Adrenal gland (tissue), 5 donors: Measurements from ENCODE around the gene SKOR1.

ENCODE experiments used
- POLR2A ChIP-seq, 2 donors: fragments of 450-650 bp; IDR thresholded peaks; one replicate each; pipeline ENCODE4 v1.6.1; 2017; ENCODE audit warnings: antibody characterized with exemption in 2 of 2, mild to moderate bottlenecking in 2 of 2, moderate library complexity in 1 of 2
- TF ChIP-seq, protein P1 (sequence below), 6 experiments: fragments of 450-650 bp in 4 of 6; fragments of 200-600 bp in 2 of 6; sonication (generic) in 1 of 6; IDR thresholded peaks; 1 replicate in 5 of 6; 2 replicates in 1 of 6; pipeline versions ENCODE4 v1.5.1 to v1.8.0; 2016 to 2021; ENCODE audit warnings: antibody characterized with exemption in 6 of 6, mild to moderate bottlenecking in 2 of 6, moderate library complexity in 1 of 6
- donor health status: DM: no; HTN: no; CAD: no.

DNA sequence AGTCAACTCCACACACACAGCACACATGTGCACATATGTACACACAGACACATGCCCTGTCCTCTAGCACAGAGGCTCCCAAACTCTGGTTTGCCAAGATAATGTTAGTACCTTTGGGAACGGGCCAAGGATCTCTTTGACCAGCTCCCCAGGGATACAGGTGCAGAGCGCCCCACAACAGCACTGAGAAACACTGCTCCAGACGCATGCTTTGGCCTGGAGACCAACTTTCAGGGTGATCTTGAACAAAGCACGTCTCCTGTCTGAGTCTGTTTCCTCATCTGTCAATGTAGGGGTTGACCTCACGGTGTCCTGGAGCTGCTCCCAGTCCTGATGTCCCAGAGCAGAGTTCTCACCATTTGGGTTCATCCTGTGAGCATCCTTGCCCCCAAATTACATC is 15.9 kb upstream of the SKOR1 start:
- TF ChIP-seq, protein P1, sequence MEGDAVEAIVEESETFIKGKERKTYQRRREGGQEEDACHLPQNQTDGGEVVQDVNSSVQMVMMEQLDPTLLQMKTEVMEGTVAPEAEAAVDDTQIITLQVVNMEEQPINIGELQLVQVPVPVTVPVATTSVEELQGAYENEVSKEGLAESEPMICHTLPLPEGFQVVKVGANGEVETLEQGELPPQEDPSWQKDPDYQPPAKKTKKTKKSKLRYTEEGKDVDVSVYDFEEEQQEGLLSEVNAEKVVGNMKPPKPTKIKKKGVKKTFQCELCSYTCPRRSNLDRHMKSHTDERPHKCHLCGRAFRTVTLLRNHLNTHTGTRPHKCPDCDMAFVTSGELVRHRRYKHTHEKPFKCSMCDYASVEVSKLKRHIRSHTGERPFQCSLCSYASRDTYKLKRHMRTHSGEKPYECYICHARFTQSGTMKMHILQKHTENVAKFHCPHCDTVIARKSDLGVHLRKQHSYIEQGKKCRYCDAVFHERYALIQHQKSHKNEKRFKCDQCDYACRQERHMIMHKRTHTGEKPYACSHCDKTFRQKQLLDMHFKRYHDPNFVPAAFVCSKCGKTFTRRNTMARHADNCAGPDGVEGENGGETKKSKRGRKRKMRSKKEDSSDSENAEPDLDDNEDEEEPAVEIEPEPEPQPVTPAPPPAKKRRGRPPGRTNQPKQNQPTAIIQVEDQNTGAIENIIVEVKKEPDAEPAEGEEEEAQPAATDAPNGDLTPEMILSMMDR (IDR thresholded peaks at IDR 0.05) = no peak
- TF ChIP-seq POLR2A (IDR thresholded peaks at IDR 0.05) = no peak
